ENCODE results near the gene MYG1. TPM values are rescaled to one million over a fixed set of nuclear protein-coding genes. Genes with fewer than 3 reads are reported as not detected.

MYG1 gene
- total and polyA plus RNA-seq, 2 of the 13 experiments (the other 11 are each of a cell fraction or from before 2014, with no cell fraction given) = 38.6 to 58.0 TPM

DNA sequence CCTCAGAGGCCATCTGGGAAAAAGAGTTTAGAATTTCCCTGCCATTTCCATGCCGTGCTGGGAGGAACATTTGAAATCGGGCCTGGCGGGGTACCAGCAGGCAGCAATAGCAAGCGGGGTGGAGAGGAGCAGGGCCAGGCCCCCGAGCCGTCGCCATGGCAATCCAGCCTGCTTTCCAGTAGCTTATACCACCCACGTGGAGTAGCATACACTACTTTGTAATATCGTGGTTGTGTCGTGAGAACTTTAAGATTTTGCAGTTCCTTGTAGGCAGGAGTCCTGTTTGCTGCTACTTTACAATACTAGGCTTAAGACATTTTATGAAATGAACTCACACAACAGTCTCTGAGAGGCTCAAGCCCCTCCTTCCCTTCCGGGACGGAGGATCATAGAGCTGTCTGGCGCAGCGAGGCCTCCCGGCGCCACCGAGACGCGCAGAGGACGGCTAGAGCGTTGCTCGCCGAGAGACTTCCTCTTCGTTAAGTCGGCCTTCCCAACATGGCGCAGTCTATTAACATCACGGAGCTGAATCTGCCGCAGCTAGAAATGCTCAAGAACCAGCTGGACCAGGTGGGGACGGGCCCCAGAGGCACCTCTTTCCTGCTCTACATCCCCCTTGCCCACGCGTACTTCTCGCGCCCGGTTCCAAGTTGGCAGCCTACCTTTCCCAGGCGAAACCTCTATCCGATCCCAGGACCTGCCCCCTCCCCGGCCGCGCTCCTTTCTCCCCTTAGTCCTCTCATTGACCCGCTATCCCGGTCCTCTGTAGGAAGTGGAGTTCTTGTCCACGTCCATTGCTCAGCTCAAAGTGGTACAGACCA, 4.2 kb upstream of the MYG1 start, which contains the start of gene PFDN5 (continued):
- TF ChIP-seq ZNF790 (CRISPR knock-in tag; IDR thresholded peaks at IDR 0.05; ENCODE audit: borderline replicate concordance) = peak; percentile 62; the same call in 1 of the 2 replicates
- 0 out of 2 replicates have a peak, but pooled peaks have one; percentile 45 for TF ChIP-seq ESRRA (CRISPR knock-in tag; IDR thresholded peaks at IDR 0.05; ENCODE audit: low read depth)
- no peak; the same call in 1 of the 2 replicates for TF ChIP-seq ZNF235 (CRISPR knock-in tag; IDR thresholded peaks at IDR 0.05; ENCODE audit: borderline replicate concordance)
- TF ChIP-seq, protein P1, sequence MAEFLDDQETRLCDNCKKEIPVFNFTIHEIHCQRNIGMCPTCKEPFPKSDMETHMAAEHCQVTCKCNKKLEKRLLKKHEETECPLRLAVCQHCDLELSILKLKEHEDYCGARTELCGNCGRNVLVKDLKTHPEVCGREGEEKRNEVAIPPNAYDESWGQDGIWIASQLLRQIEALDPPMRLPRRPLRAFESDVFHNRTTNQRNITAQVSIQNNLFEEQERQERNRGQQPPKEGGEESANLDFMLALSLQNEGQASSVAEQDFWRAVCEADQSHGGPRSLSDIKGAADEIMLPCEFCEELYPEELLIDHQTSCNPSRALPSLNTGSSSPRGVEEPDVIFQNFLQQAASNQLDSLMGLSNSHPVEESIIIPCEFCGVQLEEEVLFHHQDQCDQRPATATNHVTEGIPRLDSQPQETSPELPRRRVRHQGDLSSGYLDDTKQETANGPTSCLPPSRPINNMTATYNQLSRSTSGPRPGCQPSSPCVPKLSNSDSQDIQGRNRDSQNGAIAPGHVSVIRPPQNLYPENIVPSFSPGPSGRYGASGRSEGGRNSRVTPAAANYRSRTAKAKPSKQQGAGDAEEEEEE (CRISPR knock-in tag; IDR thresholded peaks at IDR 0.05; ENCODE audit: borderline replicate concordance) = no peak
- TF ChIP-seq SIX4 (CRISPR knock-in tag; IDR thresholded peaks at IDR 0.05) = peak; percentile 29; the same call in 1 of the 2 replicates
- no peak for TF ChIP-seq ZBTB42 (CRISPR knock-in tag; IDR thresholded peaks at IDR 0.05)
- no peak for TF ChIP-seq KLF13 (CRISPR knock-in tag; IDR thresholded peaks at IDR 0.05)
- TF ChIP-seq, protein P2, sequence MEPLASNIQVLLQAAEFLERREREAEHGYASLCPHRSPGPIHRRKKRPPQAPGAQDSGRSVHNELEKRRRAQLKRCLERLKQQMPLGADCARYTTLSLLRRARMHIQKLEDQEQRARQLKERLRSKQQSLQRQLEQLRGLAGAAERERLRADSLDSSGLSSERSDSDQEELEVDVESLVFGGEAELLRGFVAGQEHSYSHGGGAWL (CRISPR knock-in tag; IDR thresholded peaks at IDR 0.05) = peak; percentile 67
- TF ChIP-seq, protein P3, sequence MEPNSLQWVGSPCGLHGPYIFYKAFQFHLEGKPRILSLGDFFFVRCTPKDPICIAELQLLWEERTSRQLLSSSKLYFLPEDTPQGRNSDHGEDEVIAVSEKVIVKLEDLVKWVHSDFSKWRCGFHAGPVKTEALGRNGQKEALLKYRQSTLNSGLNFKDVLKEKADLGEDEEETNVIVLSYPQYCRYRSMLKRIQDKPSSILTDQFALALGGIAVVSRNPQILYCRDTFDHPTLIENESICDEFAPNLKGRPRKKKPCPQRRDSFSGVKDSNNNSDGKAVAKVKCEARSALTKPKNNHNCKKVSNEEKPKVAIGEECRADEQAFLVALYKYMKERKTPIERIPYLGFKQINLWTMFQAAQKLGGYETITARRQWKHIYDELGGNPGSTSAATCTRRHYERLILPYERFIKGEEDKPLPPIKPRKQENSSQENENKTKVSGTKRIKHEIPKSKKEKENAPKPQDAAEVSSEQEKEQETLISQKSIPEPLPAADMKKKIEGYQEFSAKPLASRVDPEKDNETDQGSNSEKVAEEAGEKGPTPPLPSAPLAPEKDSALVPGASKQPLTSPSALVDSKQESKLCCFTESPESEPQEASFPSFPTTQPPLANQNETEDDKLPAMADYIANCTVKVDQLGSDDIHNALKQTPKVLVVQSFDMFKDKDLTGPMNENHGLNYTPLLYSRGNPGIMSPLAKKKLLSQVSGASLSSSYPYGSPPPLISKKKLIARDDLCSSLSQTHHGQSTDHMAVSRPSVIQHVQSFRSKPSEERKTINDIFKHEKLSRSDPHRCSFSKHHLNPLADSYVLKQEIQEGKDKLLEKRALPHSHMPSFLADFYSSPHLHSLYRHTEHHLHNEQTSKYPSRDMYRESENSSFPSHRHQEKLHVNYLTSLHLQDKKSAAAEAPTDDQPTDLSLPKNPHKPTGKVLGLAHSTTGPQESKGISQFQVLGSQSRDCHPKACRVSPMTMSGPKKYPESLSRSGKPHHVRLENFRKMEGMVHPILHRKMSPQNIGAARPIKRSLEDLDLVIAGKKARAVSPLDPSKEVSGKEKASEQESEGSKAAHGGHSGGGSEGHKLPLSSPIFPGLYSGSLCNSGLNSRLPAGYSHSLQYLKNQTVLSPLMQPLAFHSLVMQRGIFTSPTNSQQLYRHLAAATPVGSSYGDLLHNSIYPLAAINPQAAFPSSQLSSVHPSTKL (CRISPR knock-in tag; IDR thresholded peaks at IDR 0.05) = peak; percentile 18; the same call in 1 of the 2 replicates
- peak; percentile 57; the same call in 1 of the 2 replicates for TF ChIP-seq HCFC1 (IDR thresholded peaks at IDR 0.05; ENCODE audit: low read depth, low read length)
- TF ChIP-seq RARG (CRISPR knock-in tag; IDR thresholded peaks at IDR 0.05; ENCODE audit: low read depth) = no peak
- peak; percentile 68; the same call in 1 of the 2 replicates for TF ChIP-seq SMAD1 (CRISPR knock-in tag; IDR thresholded peaks at IDR 0.05; ENCODE audit: borderline replicate concordance, low read depth)
- peak; percentile 37 for TF ChIP-seq PHF5A (CRISPR knock-in tag; IDR thresholded peaks at IDR 0.05; ENCODE audit: low read depth, unreplicated experiment)
- no peak for TF ChIP-seq ZKSCAN1 (IDR thresholded peaks at IDR 0.05; ENCODE audit: low read length)
- peak; percentile 54; the same call in 1 of the 2 replicates for TF ChIP-seq ZMYM4 (CRISPR knock-in tag; IDR thresholded peaks at IDR 0.05)
- TF ChIP-seq NFE2L1 (CRISPR knock-in tag; IDR thresholded peaks at IDR 0.05; ENCODE audit: borderline replicate concordance) = no peak
- no peak for TF ChIP-seq HNF4A (CRISPR knock-in tag; IDR thresholded peaks at IDR 0.05)
- 0 out of 2 replicates have a peak, but pooled peaks have one; percentile 6 for TF ChIP-seq STAG1 (CRISPR knock-in tag; IDR thresholded peaks at IDR 0.05)
- no peak for TF ChIP-seq ZSCAN29 (CRISPR knock-in tag; conservative IDR thresholded peaks at IDR 0.05)
- TF ChIP-seq ZNF468 (CRISPR knock-in tag; IDR thresholded peaks at IDR 0.05) = no peak
- TF ChIP-seq KDM5A (IDR thresholded peaks at IDR 0.05; ENCODE audit: borderline replicate concordance, low read length) = peak; percentile 92

Measured in HepG2 (cell line).